Measurements from ENCODE around the gene ATXN10.

Gene ATXN10

DNA sequence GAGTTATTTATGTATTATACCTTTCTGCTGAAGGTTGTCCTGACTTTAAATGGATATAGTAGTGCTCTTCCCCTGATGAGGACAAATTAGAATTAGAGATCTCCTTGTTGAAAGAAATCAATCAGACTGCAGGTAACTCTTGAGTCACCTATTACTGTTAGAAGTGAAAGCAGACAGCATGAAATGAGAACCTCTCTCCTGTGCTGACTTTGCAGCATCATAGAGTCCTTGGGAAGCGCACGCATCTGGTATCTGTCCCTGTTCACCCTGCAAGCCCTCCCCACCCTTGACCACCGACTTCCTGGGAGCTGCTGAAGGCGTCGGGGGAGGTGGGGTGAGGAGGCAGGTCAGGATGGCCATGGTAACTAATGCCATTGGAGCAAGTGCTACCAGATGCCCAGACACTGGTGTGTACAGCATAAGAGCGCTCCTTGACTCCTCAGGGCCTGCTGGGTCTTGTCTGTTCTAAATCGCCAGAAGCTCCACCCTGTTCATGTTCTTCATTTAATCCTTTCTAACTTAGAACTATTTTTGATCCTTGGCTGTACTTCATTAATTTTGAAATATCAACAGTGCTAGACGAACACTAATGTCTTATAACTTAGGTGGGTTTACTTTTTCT, 161.4 kb downstream of the ATXN10 start:
- H4K20me1 ChIP-seq (ENCODE audit: low read depth, low read length): no peaks in the 10 kb centered on the region
- TF ChIP-seq, protein P1, sequence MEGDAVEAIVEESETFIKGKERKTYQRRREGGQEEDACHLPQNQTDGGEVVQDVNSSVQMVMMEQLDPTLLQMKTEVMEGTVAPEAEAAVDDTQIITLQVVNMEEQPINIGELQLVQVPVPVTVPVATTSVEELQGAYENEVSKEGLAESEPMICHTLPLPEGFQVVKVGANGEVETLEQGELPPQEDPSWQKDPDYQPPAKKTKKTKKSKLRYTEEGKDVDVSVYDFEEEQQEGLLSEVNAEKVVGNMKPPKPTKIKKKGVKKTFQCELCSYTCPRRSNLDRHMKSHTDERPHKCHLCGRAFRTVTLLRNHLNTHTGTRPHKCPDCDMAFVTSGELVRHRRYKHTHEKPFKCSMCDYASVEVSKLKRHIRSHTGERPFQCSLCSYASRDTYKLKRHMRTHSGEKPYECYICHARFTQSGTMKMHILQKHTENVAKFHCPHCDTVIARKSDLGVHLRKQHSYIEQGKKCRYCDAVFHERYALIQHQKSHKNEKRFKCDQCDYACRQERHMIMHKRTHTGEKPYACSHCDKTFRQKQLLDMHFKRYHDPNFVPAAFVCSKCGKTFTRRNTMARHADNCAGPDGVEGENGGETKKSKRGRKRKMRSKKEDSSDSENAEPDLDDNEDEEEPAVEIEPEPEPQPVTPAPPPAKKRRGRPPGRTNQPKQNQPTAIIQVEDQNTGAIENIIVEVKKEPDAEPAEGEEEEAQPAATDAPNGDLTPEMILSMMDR (IDR thresholded peaks at IDR 0.05; ENCODE audit: insufficient read depth, low read length, poor library complexity, severe bottlenecking): no peak
- TF ChIP-seq EZH2phosphoT487 (conservative IDR thresholded peaks at IDR 0.05; ENCODE audit: low read length): no peak

DNA sequence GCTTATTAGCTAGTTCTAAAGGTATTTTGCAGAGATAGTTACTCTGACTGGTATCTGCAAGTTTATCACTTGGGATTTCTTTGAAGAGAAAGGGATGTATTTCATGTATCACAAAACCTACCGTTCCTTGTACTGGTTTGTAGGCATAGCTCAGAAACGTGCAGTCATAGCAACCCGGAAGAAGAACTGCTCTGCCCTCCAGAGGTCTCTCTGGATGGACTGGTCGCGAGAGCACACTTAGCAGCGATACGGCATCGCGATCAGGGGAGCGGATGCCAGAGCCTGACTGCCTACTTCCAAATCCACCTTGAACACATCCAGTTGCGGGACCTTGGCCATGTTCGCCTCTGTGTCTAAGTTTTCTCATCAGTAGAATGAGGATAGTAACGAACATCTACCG, 162.0 kb downstream of the ATXN10 start:
- no peak overlapping the region for H3K4me2 ChIP-seq (ENCODE audit: low read depth, low read length, poor library complexity, severe bottlenecking)
- H3K27me3 ChIP-seq (ENCODE audit: low read length): no peaks in the 10 kb centered on the region
- no peak overlapping the region for H3K4me3 ChIP-seq (ENCODE audit: insufficient read depth, low read length, poor library complexity, severe bottlenecking)
- no peak overlapping the region for H3K9ac ChIP-seq (ENCODE audit: low read length)
- H3K9me2 ChIP-seq (replicated peaks; ENCODE audit: insufficient read depth, low read length): no peaks in the 10 kb centered on the region
- peaks cover 20% of the 10 kb centered on the region for H3F3A ChIP-seq (ENCODE audit: insufficient read depth)
- H4K20me1 ChIP-seq (ENCODE audit: low read depth, low read length): no peaks in the 10 kb centered on the region
- no peaks in the 10 kb centered on the region for H3K79me2 ChIP-seq (ENCODE audit: insufficient read depth, low read length)
- TF ChIP-seq, protein P1 (IDR thresholded peaks at IDR 0.05; ENCODE audit: insufficient read depth, low read length, poor library complexity, severe bottlenecking): no peak
- no peak for TF ChIP-seq EZH2phosphoT487 (conservative IDR thresholded peaks at IDR 0.05; ENCODE audit: low read length)
- H3K9me3 ChIP-seq (ENCODE audit: insufficient read depth, low read length): no peaks in the 10 kb centered on the region
- no peak overlapping the region for H2AFZ ChIP-seq (ENCODE audit: low read depth, low read length, severe bottlenecking)
- H3K36me3 ChIP-seq (ENCODE audit: low read length): peaks cover 6% of the 10 kb centered on the region; the same call in 1 of the 2 replicates
- no peak overlapping the region for H3K27ac ChIP-seq (ENCODE audit: low read depth, low read length)

More for the DNA sequence above, 161.4 kb downstream of the ATXN10 start:
- Histone ChIP-seq H3K9me3 (ENCODE audit: insufficient read depth, low read length) (no peaks in the 10 kb centered on the region), H3K9me2 (replicated peaks; ENCODE audit: insufficient read depth, low read length) (no peaks in the 10 kb centered on the region), H3K79me2 (ENCODE audit: insufficient read depth, low read length) (no peaks in the 10 kb centered on the region), H3K4me3 (ENCODE audit: insufficient read depth, low read length, poor library complexity, severe bottlenecking) (no peak overlapping the region), H3K9ac (ENCODE audit: low read length) (no peak overlapping the region), H3K4me2 (ENCODE audit: low read depth, low read length, poor library complexity, severe bottlenecking) (no peak overlapping the region), H2AFZ (ENCODE audit: low read depth, low read length, severe bottlenecking) (no peak overlapping the region), H3K36me3 (ENCODE audit: low read length) (peaks cover 11% of the 10 kb centered on the region), H3K27ac (ENCODE audit: low read depth, low read length) (no peak overlapping the region), H3K27me3 (ENCODE audit: low read length) (no peaks in the 10 kb centered on the region), H3F3A (ENCODE audit: insufficient read depth) (peaks cover 20% of the 10 kb centered on the region)

DNA sequence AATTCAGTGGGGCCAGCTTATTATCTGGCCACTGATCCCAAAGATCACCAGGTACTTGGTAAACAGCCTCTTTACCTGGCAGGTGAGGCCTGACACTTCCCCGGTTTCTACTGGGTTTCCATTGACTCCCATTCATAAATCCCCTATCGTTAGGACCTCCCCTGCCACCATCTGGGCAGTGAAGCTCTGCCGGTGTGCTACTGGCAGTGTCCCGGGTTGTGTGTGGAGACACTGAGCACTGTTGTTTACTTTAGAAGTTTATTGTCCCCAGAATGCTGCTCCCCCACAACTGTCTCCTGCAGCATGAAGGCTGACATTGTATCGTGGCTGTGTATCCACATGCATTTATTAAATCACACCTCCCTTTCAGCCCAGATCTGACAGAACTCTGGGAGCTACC, 162.6 kb downstream of the ATXN10 start:
- Histone ChIP-seq H3K4me3 (ENCODE audit: insufficient read depth, low read length, poor library complexity, severe bottlenecking) (no peak overlapping the region), H3K36me3 (ENCODE audit: low read length) (peaks cover 3% of the 10 kb centered on the region; the same call in 1 of the 2 replicates), H3K79me2 (ENCODE audit: insufficient read depth, low read length) (no peaks in the 10 kb centered on the region), H3K27ac (ENCODE audit: low read depth, low read length) (no peak overlapping the region), H2AFZ (ENCODE audit: low read depth, low read length, severe bottlenecking) (no peak overlapping the region), H3K9ac (ENCODE audit: low read length) (no peak overlapping the region), H3F3A (ENCODE audit: insufficient read depth) (peaks cover 20% of the 10 kb centered on the region), H3K4me2 (ENCODE audit: low read depth, low read length, poor library complexity, severe bottlenecking) (no peak overlapping the region), H3K27me3 (ENCODE audit: low read length) (no peaks in the 10 kb centered on the region), H3K9me2 (replicated peaks; ENCODE audit: insufficient read depth, low read length) (no peaks in the 10 kb centered on the region), H3K9me3 (ENCODE audit: insufficient read depth, low read length) (no peaks in the 10 kb centered on the region), H4K20me1 (ENCODE audit: low read depth, low read length) (no peaks in the 10 kb centered on the region)
- TF ChIP-seq EZH2phosphoT487 (conservative IDR thresholded peaks at IDR 0.05; ENCODE audit: low read length): no peak
- TF ChIP-seq, protein P1 (IDR thresholded peaks at IDR 0.05; ENCODE audit: insufficient read depth, low read length, poor library complexity, severe bottlenecking): no peak
